ENCODE results near the gene RPH3AL. TPM values are rescaled to one million over a fixed set of nuclear protein-coding genes. Genes with fewer than 3 reads are reported as not detected.

The RPH3AL gene
- polyA plus RNA-seq, 3 donors = 0.71 to 1.9 (median 1.5) TPM

- 93% methylated on average over 9 of the region's 12 CpGs for WGBS (ENCODE audit: insufficient coverage)
- TF ChIP-seq CTCF (IDR thresholded peaks at IDR 0.05) = no peak
- Mint-ChIP-seq H3K36me3 (peaks cover 0 to 5% of the 10 kb centered on the region in 2 donors), H3K4me1 (peaks cover 16% of the 10 kb centered on the region), H3K27ac (peak overlapping the region in 1 of 7 donors; percentile 32), H3K9me3 (peaks cover 0 to 6% (median 3%) of the 10 kb centered on the region in 7 donors), H3K27me3 (ENCODE audit: low read depth in 3 of 3) (peaks cover 38 to 60% (median 40%) of the 10 kb centered on the region in 3 donors), H3K4me3 (peak overlapping the region in 1 of 2 donors; percentile 26)
- intact Hi-C loops (cut with micrococcal nuclease) = no loop called here
- Histone ChIP-seq H3K9ac (ENCODE audit: insufficient read depth, low read length, poor library complexity, severe bottlenecking) (no peak overlapping the region), H3K36me3 (replicated peaks in 1 of 2; ENCODE audit: control insufficient read depth in 1 of 2, insufficient read depth in 2 of 2, low read length in 2 of 2) (no peaks in the 10 kb centered on the region), H3K4me2 (replicated peaks; ENCODE audit: extremely low read depth, low read length, poor library complexity, severe bottlenecking) (no peak overlapping the region), H2AFZ (ENCODE audit: insufficient read depth, low read depth, low read length, poor library complexity, severe bottlenecking) (no peak overlapping the region), H3K4me1 (ENCODE audit: control insufficient read depth in 1 of 2, insufficient read depth in 2 of 2, low read length in 2 of 2) (peaks cover 7 to 17% of the 10 kb centered on the region in 2 donors), H3K27me3 (ENCODE audit: control insufficient read depth in 2 of 2, insufficient read depth in 2 of 2, low read length in 2 of 2) (peaks cover 9 to 39% of the 10 kb centered on the region in 2 donors), H3K79me2 (ENCODE audit: insufficient read depth, low read length) (no peaks in the 10 kb centered on the region), H4K20me1 (ENCODE audit: insufficient read depth, low read length) (no peaks in the 10 kb centered on the region), H3K4me3 (replicated peaks in 1 of 3; ENCODE audit: low read depth in 2 of 3, low read length in 3 of 3) (no peak overlapping the region), H3K9me3 (replicated peaks in 1 of 2; ENCODE audit: control insufficient read depth in 1 of 2, insufficient read depth in 1 of 2, low read length in 2 of 2) (peaks cover 0 to 6% of the 10 kb centered on the region in 2 donors), H3K27ac (ENCODE audit: low read depth in 1 of 2, low read length in 2 of 2) (no peak overlapping the region)
- DNase-seq = no peak
Measured at GRCh38 chr17:178292-179065, 174.1 kb downstream of the RPH3AL start.

- intact Hi-C loops (cut with micrococcal nuclease) = no loop called here
- no peak overlapping the region for H2AFZ ChIP-seq (ENCODE audit: insufficient read depth, low read depth, low read length, poor library complexity, severe bottlenecking)
- no peaks in the 10 kb centered on the region for H3K36me3 ChIP-seq (replicated peaks in 1 of 2; ENCODE audit: control insufficient read depth in 1 of 2, insufficient read depth in 2 of 2, low read length in 2 of 2)
- peaks cover 33 to 52% (median 36%) of the 10 kb centered on the region in 3 donors for H3K27me3 Mint-ChIP-seq (ENCODE audit: low read depth in 3 of 3)
- no peaks in the 10 kb centered on the region for H3K79me2 ChIP-seq (ENCODE audit: insufficient read depth, low read length)
- TF ChIP-seq CTCF (IDR thresholded peaks at IDR 0.05) = no peak
- WGBS (ENCODE audit: insufficient coverage) = 92% methylated on average over 4 of the region's 6 CpGs
- H3K27ac Mint-ChIP-seq = no peak overlapping the region
- DNase-seq = no peak
- H3K9ac ChIP-seq (ENCODE audit: insufficient read depth, low read length, poor library complexity, severe bottlenecking) = no peak overlapping the region
- no peak overlapping the region for H3K4me2 ChIP-seq (replicated peaks; ENCODE audit: extremely low read depth, low read length, poor library complexity, severe bottlenecking)
- H3K4me3 ChIP-seq (replicated peaks in 1 of 3; ENCODE audit: low read depth in 2 of 3, low read length in 3 of 3) = no peak overlapping the region
- H3K9me3 ChIP-seq (replicated peaks in 1 of 2; ENCODE audit: control insufficient read depth in 1 of 2, insufficient read depth in 1 of 2, low read length in 2 of 2) = peaks cover 0 to 6% of the 10 kb centered on the region in 2 donors
- no peak overlapping the region for H3K4me3 Mint-ChIP-seq
- no peaks in the 10 kb centered on the region for H4K20me1 ChIP-seq (ENCODE audit: insufficient read depth, low read length)
- peaks cover 8% of the 10 kb centered on the region for H3K4me1 Mint-ChIP-seq
- H3K4me1 ChIP-seq (ENCODE audit: control insufficient read depth in 1 of 2, insufficient read depth in 2 of 2, low read length in 2 of 2) = peaks cover 7 to 17% of the 10 kb centered on the region in 2 donors
- peaks cover 0 to 5% of the 10 kb centered on the region in 2 donors for H3K36me3 Mint-ChIP-seq
- peaks cover 0 to 6% (median 3%) of the 10 kb centered on the region in 7 donors for H3K9me3 Mint-ChIP-seq
- H3K27me3 ChIP-seq (ENCODE audit: control insufficient read depth in 2 of 2, insufficient read depth in 2 of 2, low read length in 2 of 2) = peaks cover 8 to 32% of the 10 kb centered on the region in 2 donors
- H3K27ac ChIP-seq (ENCODE audit: low read depth in 1 of 2, low read length in 2 of 2) = no peak overlapping the region
Measured at GRCh38 chr17:177762-178161, 174.8 kb downstream of the RPH3AL start.
